Left cardiac atrium (tissue), 4 donors: ENCODE data around the gene SMCO1. TPM values are rescaled to one million over a fixed set of nuclear protein-coding genes. Genes with fewer than 3 reads are reported as not detected.
"Not testable (repeated sequence)": the region's sequence is repeated elsewhere in the genome, so short reads cannot be mapped to it uniquely, and the experiment has no call there.

Source experiments
- ATAC-seq, 2 donors: fragments of 200-7000 bp; cut with Tn5 transposase; one replicate each; pipeline ENCODE4 v1.9.1; 2020; ENCODE audit warnings: mild to moderate bottlenecking in 2 of 2, moderate library complexity in 2 of 2
- DNase-seq: peaks from one replicate; pipeline ENCODE4 v3.0.0-alpha.2; 2020
- intact Hi-C, 2 donors: fragments of 100-400 bp; cut with DNase I; formaldehyde crosslinking; loops; one replicate each; pipeline versions ENCODE4 v1.14.1 to v1.15.1; 2022 to 2023
- total RNA-seq, 2 donors: library from RNA; stranded (reverse); fragmentation: NEBNext Ultra II Directional; extraction: Animal tissue kit (Norgen Biotek cat#: 25700); gene quantifications; one replicate each; pipeline ENCODE4 v1.2.1, GENCODE V29; 2021
- donor health status: DM: no; HTN: yes; CAD: no.
- donor health status: DM: no; HTN: yes; CAD: no; lungs with severe emphysema.
- donor health status: DM: yes; HTN: yes; CAD: no.
- donor health status: Dilated cardiomyopathy.

The SMCO1 gene
- total RNA-seq, 2 donors from 2014 or later: 10.7 to 28.5 TPM

GRCh38 chr3:196528639-196529233, 13.6 kb upstream of the SMCO1 start:
- ATAC-seq (peak; percentile 95 to 99), DNase-seq (peak; percentile 85)
- intact Hi-C loops: no loop called here

GRCh38 chr3:196525141-196525540, 10.0 kb upstream of the SMCO1 start:
- DNase-seq: no peak
- intact Hi-C loops: no loop called here
- ATAC-seq: no peak

GRCh38 chr3:196524527-196524926, 9.4 kb upstream of the SMCO1 start:
- intact Hi-C loops: no loop called here
- no peak for ATAC-seq
- no peak for DNase-seq

- DNase-seq (no peak), ATAC-seq (no peak)
- intact Hi-C loops: no loop called here
Observed at GRCh38 chr3:196523841-196524240, 8.7 kb upstream of the SMCO1 start.

GRCh38 chr3:196521291-196521690, 6.1 kb upstream of the SMCO1 start:
- DNase-seq, ATAC-seq: not testable (repeated sequence)
- intact Hi-C loops: loop anchor here in 1 of 2 donors (2.0 kb wide), 1 partner anchor 268 kb away; no protein-coding TSS in a partner anchor

- DNase-seq (no peak), ATAC-seq (no peak)
- intact Hi-C loops: loop anchor here (2.0 to 10.0 kb wide), 2 partner anchors 265 to 267 kb away; no protein-coding TSS in a partner anchor
Observed at GRCh38 chr3:196519718-196520082, 4.6 kb upstream of the SMCO1 start.

GRCh38 chr3:196518966-196519717, 4.0 kb upstream of the SMCO1 start:
- DNase-seq (peak; percentile 67), ATAC-seq (peak; percentile 85 to 86)
- intact Hi-C loops: loop anchor here in 1 of 2 donors (10.0 kb wide), 1 partner anchor 264 kb away; no protein-coding TSS in a partner anchor

GRCh38 chr3:196517919-196518318, 2.8 kb upstream of the SMCO1 start:
- DNase-seq (no peak), ATAC-seq (no peak)
- intact Hi-C loops: loop anchor here in 1 of 2 donors (10.0 kb wide), 1 partner anchor 263 kb away; no protein-coding TSS in a partner anchor

GRCh38 chr3:196517162-196517800, 2.1 kb upstream of the SMCO1 start:
- DNase-seq: no peak
- ATAC-seq: no peak
- intact Hi-C loops: loop anchor here in 1 of 2 donors (10.0 kb wide), 1 partner anchor 262 kb away; no protein-coding TSS in a partner anchor

- DNase-seq: no peak
- intact Hi-C loops: loop anchor here in 1 of 2 donors (10.0 kb wide), 1 partner anchor 260 kb away; no protein-coding TSS in a partner anchor
- ATAC-seq: no peak
Observed at GRCh38 chr3:196514350-196514716, 813 bp downstream of the SMCO1 start.

GRCh38 chr3:196513697-196514349, 1.3 kb downstream of the SMCO1 start:
- intact Hi-C loops: loop anchor here in 1 of 2 donors (10.0 kb wide), 1 partner anchor 259 kb away; no protein-coding TSS in a partner anchor
- peak in 1 of 2 donors; percentile 63 for ATAC-seq

GRCh38 chr3:196511646-196512425, 3.3 kb downstream of the SMCO1 start:
- intact Hi-C loops: loop anchor here in 1 of 2 donors (10.0 kb wide), 1 partner anchor 257 kb away; no protein-coding TSS in a partner anchor
- not testable (repeated sequence) for ATAC-seq, DNase-seq

More at GRCh38 chr3:196513697-196514349, 1.3 kb downstream of the SMCO1 start:
- DNase-seq: no peak

GRCh38 chr3:196511108-196511507, 4.0 kb downstream of the SMCO1 start:
- intact Hi-C loops: loop anchor here in 1 of 2 donors (10.0 kb wide), 1 partner anchor 256 kb away; no protein-coding TSS in a partner anchor
- not testable (repeated sequence) for ATAC-seq, DNase-seq

- ATAC-seq: no peak
- no peak for DNase-seq
- intact Hi-C loops: no loop called here
Observed at GRCh38 chr3:196506687-196507086, 8.5 kb downstream of the SMCO1 start.

- ATAC-seq (no peak), DNase-seq (no peak)
- intact Hi-C loops: loop anchor here in 1 of 2 donors (5.0 kb wide), 1 partner anchor 72 kb away; the partner anchor contains the start of gene UBXN7
Observed at GRCh38 chr3:196504556-196504955, 10.6 kb downstream of the SMCO1 start.

- ATAC-seq, DNase-seq: not testable (repeated sequence)
- intact Hi-C loops: loop anchor here in 1 of 2 donors (5.0 kb wide), 1 partner anchor 72 kb away; the partner anchor contains the start of gene UBXN7
Observed at GRCh38 chr3:196504077-196504398, 11.1 kb downstream of the SMCO1 start.

GRCh38 chr3:196503196-196504076, 11.7 kb downstream of the SMCO1 start, which contains the start of gene RNF168:
RNF168 (minus strand) TSS chr3:196503768; CDS start chr3:196503173, 595 bp downstream.
- peak; percentile 97 for DNase-seq
- peak; percentile 95 for ATAC-seq
- intact Hi-C loops: loop anchor here in 1 of 2 donors (5.0 kb wide), 1 partner anchor 71 kb away; the partner anchor contains the start of gene UBXN7
